OCI-LY7 (cell line): Measurements from ENCODE around the gene JAZF1. TPM values are rescaled to one million over a fixed set of nuclear protein-coding genes. Genes with fewer than 3 reads are reported as not detected.

Experiments used
- BruUV-seq: library from RNA; stranded (reverse); fragments of 400-500 nt; replicated peaks from 2 replicates; lab custom pipeline; 2021; lab: Mats Ljungman, UMichigan
- CTCF ChIA-PET: fragments of 300-600 bp; sonication (Branson Sonifier 250); formaldehyde crosslinking; loops from one replicate; lab custom pipeline; 2022; ENCODE audit warnings: antibody characterized with exemption; ENCODE audit not compliant: unreplicated experiment; lab: Charles Lee
- POLR2A ChIA-PET: fragments of 300-600 bp; sonication (Branson Sonifier 250); formaldehyde crosslinking; loops from one replicate; lab custom pipeline; 2022; ENCODE audit warnings: antibody characterized with exemption; lab: Charles Lee
- DNase-seq: peaks from one replicate; pipeline ENCODE4 v3.0.0-alpha.2; 2015; ENCODE audit warnings: low spot score
- H2AFZ ChIP-seq: fragments of 200-600 bp; sonication (generic), shearing (Covaris generic); 2 replicates; pipeline ENCODE4 v1.6.1; 2014; ENCODE audit warnings: mild to moderate bottlenecking, antibody characterized with exemption, low read length, moderate library complexity
- H3K27ac ChIP-seq: fragments of 200-600 bp; sonication (generic); 2 replicates; pipeline ENCODE4 v1.5.1; 2014; ENCODE audit warnings: mixed run types, low read depth, mild to moderate bottlenecking, moderate library complexity, low read length, inconsistent platforms; ENCODE audit not compliant: poor library complexity, severe bottlenecking
- H3K36me3 ChIP-seq: fragments of 200-600 bp; sonication (generic); 2 replicates; pipeline ENCODE4 v1.6.1; 2014; ENCODE audit warnings: mild to moderate bottlenecking, antibody characterized with exemption, low read length, moderate library complexity, mixed read lengths; ENCODE audit not compliant: insufficient read depth
- H3K4me1 ChIP-seq: fragments of 200-600 bp; sonication (generic); 2 replicates; pipeline ENCODE4 v1.5.1; 2014; ENCODE audit warnings: mild to moderate bottlenecking, low read length; ENCODE audit not compliant: insufficient read depth, poor library complexity, severe bottlenecking
- H3K4me2 ChIP-seq: fragments of 200-600 bp; sonication (generic); 2 replicates; pipeline ENCODE4 v1.6.1; 2014; ENCODE audit warnings: mild to moderate bottlenecking, low read length
- H3K4me3 ChIP-seq: fragments of 200-600 bp; sonication (generic); 2 replicates; pipeline ENCODE4 v1.5.1; 2014; ENCODE audit warnings: mild to moderate bottlenecking, low read depth, low read length; ENCODE audit not compliant: poor library complexity, severe bottlenecking
- H3K79me2 ChIP-seq: fragments of 200-600 bp; sonication (generic); 2 replicates; pipeline ENCODE4 v1.6.1; 2016; ENCODE audit warnings: low read depth, mild to moderate bottlenecking, low read length, moderate library complexity, mixed read lengths; ENCODE audit not compliant: insufficient read depth
- H3K9me2 ChIP-seq: fragments of 200-600 bp; sonication (generic); 2 replicates; pipeline ENCODE4 v1.6.1; 2016; ENCODE audit warnings: mild to moderate bottlenecking, low read length, mixed read lengths; ENCODE audit not compliant: insufficient read depth
- H3K9me3 ChIP-seq: fragments of 200-600 bp; sonication (generic); 2 replicates; pipeline ENCODE4 v1.6.1; 2014; ENCODE audit warnings: mild to moderate bottlenecking, mixed run types, low read length, mixed read lengths
- H4K20me1 ChIP-seq: fragments of 200-600 bp; sonication (generic); 2 replicates; pipeline ENCODE4 v1.6.1; 2014; ENCODE audit warnings: mild to moderate bottlenecking, antibody characterized with exemption, low read length, moderate library complexity, mixed read lengths; ENCODE audit not compliant: insufficient read depth
- EZH2phosphoT487 ChIP-seq: fragments of 200-600 bp; sonication (generic); IDR thresholded peaks from 2 replicates; pipeline ENCODE4 v1.6.1; 2018; ENCODE audit warnings: low read depth, borderline replicate concordance, mild to moderate bottlenecking, mixed run types, antibody characterized with exemption, low read length, moderate library complexity, mixed read lengths
- intact Hi-C: fragments of 100-400 bp; cut with micrococcal nuclease; formaldehyde crosslinking; loops from one replicate; pipeline ENCODE4 v1.10.0; 2022; ENCODE audit not compliant: unreplicated experiment
- total RNA-seq, 2 experiments: library from RNA; depleted of rRNA in 1 of 2; stranded (reverse); fragments of >200 nt in 1 of 2; shearing (Covaris generic) in 1 of 2; gene quantifications; 2 replicates each; pipeline ENCODE4 v1.2.3, GENCODE V29; 2014 to 2022
- TF ChIP-seq, protein P1 (sequence below): fragments of 200-600 bp; sonication (generic); conservative IDR thresholded peaks from 2 replicates; pipeline ENCODE4 v1.5.1; 2014; ENCODE audit warnings: mild to moderate bottlenecking, antibody characterized with exemption, low read length, moderate library complexity, mixed read lengths

JAZF1 gene
- total RNA-seq, 2 experiments from 2014 or later: 6.3 to 25.0 TPM

DNA sequence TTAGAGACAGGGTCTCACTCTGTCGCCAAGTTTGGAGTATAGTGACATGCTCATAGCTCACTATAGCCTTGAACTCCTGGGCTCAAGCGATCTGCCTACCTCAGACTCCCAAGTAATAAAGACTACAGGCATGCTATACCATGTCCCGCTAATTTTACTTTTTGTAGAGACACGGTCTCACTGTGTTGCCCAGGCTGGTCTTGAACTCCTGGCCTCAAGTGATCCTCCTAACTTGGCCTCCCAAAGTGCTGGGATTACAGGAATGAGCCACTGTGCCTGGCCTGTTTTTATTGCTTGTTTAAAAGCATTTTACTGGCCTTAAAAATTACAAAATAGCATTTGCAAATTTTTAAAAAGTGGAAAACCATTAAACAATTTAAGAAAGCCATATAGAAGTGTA is 135.0 kb downstream of the JAZF1 start:
- ChIA-PET CTCF (no interaction called here), POLR2A (interaction anchor here (0.6 kb wide), 1 partner anchor 332 kb away, joined by 3 read pairs; no protein-coding TSS in a partner anchor)
- Histone ChIP-seq H3K27ac (no peak overlapping the region), H4K20me1 (no peaks in the 10 kb centered on the region; the same call in 1 of the 2 replicates), H2AFZ (no peak overlapping the region), H3K4me2 (no peak overlapping the region), H3K79me2 (no peaks in the 10 kb centered on the region), H3K4me1 (no peaks in the 10 kb centered on the region), H3K36me3 (no peaks in the 10 kb centered on the region), H3K9me2 (no peaks in the 10 kb centered on the region), H3K4me3 (no peak overlapping the region), H3K9me3 (no peaks in the 10 kb centered on the region)
- intact Hi-C loops: no loop called here
- no peak for DNase-seq
- no TSS peak for BruUV-seq
- TF ChIP-seq EZH2phosphoT487: no peak
- TF ChIP-seq, protein P1, sequence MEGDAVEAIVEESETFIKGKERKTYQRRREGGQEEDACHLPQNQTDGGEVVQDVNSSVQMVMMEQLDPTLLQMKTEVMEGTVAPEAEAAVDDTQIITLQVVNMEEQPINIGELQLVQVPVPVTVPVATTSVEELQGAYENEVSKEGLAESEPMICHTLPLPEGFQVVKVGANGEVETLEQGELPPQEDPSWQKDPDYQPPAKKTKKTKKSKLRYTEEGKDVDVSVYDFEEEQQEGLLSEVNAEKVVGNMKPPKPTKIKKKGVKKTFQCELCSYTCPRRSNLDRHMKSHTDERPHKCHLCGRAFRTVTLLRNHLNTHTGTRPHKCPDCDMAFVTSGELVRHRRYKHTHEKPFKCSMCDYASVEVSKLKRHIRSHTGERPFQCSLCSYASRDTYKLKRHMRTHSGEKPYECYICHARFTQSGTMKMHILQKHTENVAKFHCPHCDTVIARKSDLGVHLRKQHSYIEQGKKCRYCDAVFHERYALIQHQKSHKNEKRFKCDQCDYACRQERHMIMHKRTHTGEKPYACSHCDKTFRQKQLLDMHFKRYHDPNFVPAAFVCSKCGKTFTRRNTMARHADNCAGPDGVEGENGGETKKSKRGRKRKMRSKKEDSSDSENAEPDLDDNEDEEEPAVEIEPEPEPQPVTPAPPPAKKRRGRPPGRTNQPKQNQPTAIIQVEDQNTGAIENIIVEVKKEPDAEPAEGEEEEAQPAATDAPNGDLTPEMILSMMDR: no peak

DNA sequence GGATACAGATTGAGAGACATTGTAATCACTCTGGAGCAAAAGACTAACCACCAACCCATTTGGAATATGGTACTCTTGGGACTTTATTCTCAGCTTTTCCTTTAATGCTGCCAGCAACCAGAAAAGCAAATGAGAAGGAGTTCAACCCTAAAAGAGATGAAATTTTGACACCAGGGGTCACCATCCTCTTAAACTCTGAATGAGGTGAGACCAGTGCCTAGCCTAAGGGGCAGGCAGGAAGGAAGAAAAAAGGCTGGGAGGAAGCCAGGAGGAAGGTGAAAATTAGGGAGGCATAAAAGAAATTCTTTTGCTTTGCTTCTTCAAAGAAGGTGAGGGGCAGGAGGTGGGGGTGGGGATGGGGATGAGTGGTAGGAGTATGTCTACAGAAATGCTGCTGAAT is 135.8 kb downstream of the JAZF1 start:
- intact Hi-C loops: no loop called here
- H3K27ac ChIP-seq: no peak overlapping the region
- H4K20me1 ChIP-seq: no peaks in the 10 kb centered on the region; the same call in 1 of the 2 replicates
- TF ChIP-seq EZH2phosphoT487: no peak
- TF ChIP-seq, protein P1: no peak
- H3K4me2 ChIP-seq: no peak overlapping the region
- no peaks in the 10 kb centered on the region for H3K79me2 ChIP-seq
- no peaks in the 10 kb centered on the region for H3K4me1 ChIP-seq
- H3K36me3 ChIP-seq: no peaks in the 10 kb centered on the region
- BruUV-seq: no TSS peak
- no peak overlapping the region for H3K4me3 ChIP-seq
- no peak for DNase-seq
- no peaks in the 10 kb centered on the region for H3K9me2 ChIP-seq
- H2AFZ ChIP-seq: no peak overlapping the region
- ChIA-PET CTCF (interaction anchor here (0.6 kb wide), 1 partner anchor 330 kb away, joined by 5 read pairs; no protein-coding TSS in a partner anchor), POLR2A (interaction anchor here (0.5 to 1.0 kb wide), 4 partner anchors 10 to 352 kb away, joined by 3 read pairs; no protein-coding TSS in a partner anchor)
- H3K9me3 ChIP-seq: no peaks in the 10 kb centered on the region

GRCh38 chr7:28042721-28043120 is 137.9 kb downstream of the JAZF1 start:
- no peaks in the 10 kb centered on the region for H3K36me3 ChIP-seq
- CTCF ChIA-PET: no interaction called here
- POLR2A ChIA-PET: no interaction called here
- no peaks in the 10 kb centered on the region for H3K79me2 ChIP-seq
- intact Hi-C loops: no loop called here
- H4K20me1 ChIP-seq: no peaks in the 10 kb centered on the region; the same call in 1 of the 2 replicates
- H3K9me2 ChIP-seq: no peaks in the 10 kb centered on the region
- no peak overlapping the region for H3K4me2 ChIP-seq
- no peak for TF ChIP-seq EZH2phosphoT487
- TF ChIP-seq, protein P1: no peak
- H3K4me1 ChIP-seq: no peaks in the 10 kb centered on the region
- no TSS peak for BruUV-seq
- H3K9me3 ChIP-seq: no peaks in the 10 kb centered on the region
- H3K4me3 ChIP-seq: no peak overlapping the region
- H2AFZ ChIP-seq: no peak overlapping the region
- DNase-seq: no peak
- no peak overlapping the region for H3K27ac ChIP-seq
